ENCODE measurements around the gene LENEP.

The LENEP gene

DNA sequence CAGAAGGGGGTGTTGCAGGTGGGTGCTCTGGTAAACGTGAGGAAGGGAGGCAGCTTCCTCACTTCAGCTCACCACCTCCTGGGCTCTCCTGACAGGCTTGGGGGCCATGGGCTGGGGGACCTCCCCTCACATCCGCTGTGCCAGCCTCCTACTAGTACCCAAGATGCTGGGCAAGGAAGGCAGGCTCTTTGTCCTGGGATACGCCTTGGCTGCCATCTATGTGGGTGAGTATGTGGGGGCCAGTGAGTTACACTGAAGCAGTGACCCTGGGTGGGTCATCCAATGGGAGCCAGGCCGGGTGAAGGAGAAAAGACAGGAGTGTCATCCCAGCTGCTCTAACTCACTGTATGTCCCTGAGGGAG lies 45.9 kb downstream of the LENEP start:
- Histone ChIP-seq H3K9me3 (ENCODE audit: control insufficient read depth, low read length) (no peaks in the 10 kb centered on the region), H3K27ac (ENCODE audit: insufficient read depth, low read depth, low read length, poor library complexity, severe bottlenecking) (no peak overlapping the region), H3K36me3 (ENCODE audit: control insufficient read depth, insufficient read depth, low read length) (no peaks in the 10 kb centered on the region), H3K4me1 (ENCODE audit: control insufficient read depth, insufficient read depth, low read length) (peaks cover under 1% of the 10 kb centered on the region), H3K27me3 (ENCODE audit: control insufficient read depth, insufficient read depth, low read length, poor library complexity, severe bottlenecking) (no peaks in the 10 kb centered on the region), H3K4me3 (ENCODE audit: insufficient read depth, low read depth, low read length) (no peak overlapping the region)
- 85 to 86% methylated on average over 4 of the region's 4 CpGs for WGBS, 2 experiments

DNA sequence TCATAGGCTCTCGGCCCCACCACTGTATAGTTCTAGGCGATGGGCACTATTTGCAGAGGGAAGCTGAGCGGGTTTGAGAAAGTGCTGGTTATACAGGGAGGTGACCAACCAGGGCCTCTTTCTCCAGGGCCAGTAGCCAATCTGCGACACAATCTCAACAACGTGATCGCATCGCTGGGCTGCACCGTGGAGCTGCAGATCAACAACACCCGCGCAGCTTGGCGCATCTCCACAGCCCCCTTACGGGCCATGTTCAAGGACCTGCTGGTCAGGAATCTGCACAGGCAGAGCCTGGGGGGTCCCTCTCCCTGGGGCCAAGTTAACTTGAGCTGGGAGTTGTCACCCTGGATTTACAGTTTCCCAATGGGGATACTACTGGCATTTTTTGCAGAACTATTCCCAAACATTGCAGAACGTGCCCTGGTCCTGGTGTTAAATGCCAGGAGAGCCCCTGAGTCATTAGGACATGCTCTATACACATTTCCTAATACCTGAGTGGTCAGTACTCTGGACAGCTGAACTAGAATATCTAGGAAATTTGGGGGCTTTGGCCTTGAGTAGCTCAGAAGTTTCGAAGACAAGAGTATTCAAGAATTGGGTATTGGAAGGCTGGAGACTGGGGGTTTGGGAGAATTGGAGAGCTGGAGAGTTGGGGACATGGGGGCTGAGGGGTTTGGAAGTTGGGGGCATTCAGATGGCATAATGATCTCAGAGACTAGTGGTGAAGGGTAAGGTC lies 47.1 kb downstream of the LENEP start:
- no peak overlapping the region for H3K4me3 ChIP-seq (ENCODE audit: insufficient read depth, low read depth, low read length)
- WGBS, 2 experiments = 94 to 95% methylated on average over 14 of the region's 14 CpGs
- H3K9me3 ChIP-seq (ENCODE audit: control insufficient read depth, low read length) = no peaks in the 10 kb centered on the region
- H3K4me1 ChIP-seq (ENCODE audit: control insufficient read depth, insufficient read depth, low read length) = peaks cover 9% of the 10 kb centered on the region
- H3K27me3 ChIP-seq (ENCODE audit: control insufficient read depth, insufficient read depth, low read length, poor library complexity, severe bottlenecking) = no peaks in the 10 kb centered on the region
- no peaks in the 10 kb centered on the region for H3K36me3 ChIP-seq (ENCODE audit: control insufficient read depth, insufficient read depth, low read length)
- no peak overlapping the region for H3K27ac ChIP-seq (ENCODE audit: insufficient read depth, low read depth, low read length, poor library complexity, severe bottlenecking)

DNA sequence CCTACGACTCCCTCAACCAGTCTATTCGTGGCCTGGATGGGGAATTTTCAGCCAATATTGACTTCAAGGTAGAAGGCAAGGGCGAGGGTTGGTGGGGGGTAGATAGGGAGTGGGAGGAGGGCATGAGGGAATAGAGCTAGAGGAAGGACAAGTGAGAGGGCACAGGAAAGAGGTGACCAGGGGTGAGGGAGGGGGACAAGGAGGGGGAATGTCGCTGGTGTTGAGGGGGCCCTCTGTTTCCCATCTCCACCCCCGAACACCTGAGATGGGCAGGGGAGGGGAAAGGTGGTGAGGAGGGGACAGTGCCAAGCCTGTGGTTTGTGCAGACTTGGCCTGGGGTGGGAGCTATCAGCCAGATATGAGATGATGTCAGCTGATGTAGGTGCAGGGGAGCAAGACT lies 49.4 kb downstream of the LENEP start:
- Histone ChIP-seq H3K4me3 (ENCODE audit: insufficient read depth, low read depth, low read length) (no peak overlapping the region), H3K4me1 (ENCODE audit: control insufficient read depth, insufficient read depth, low read length) (peaks cover 15% of the 10 kb centered on the region), H3K27me3 (ENCODE audit: control insufficient read depth, insufficient read depth, low read length, poor library complexity, severe bottlenecking) (no peaks in the 10 kb centered on the region), H3K27ac (ENCODE audit: insufficient read depth, low read depth, low read length, poor library complexity, severe bottlenecking) (no peak overlapping the region), H3K9me3 (ENCODE audit: control insufficient read depth, low read length) (no peaks in the 10 kb centered on the region), H3K36me3 (ENCODE audit: control insufficient read depth, insufficient read depth, low read length) (no peaks in the 10 kb centered on the region)
- 90% methylated on average over 5 of the region's 5 CpGs for WGBS, 2 experiments

DNA sequence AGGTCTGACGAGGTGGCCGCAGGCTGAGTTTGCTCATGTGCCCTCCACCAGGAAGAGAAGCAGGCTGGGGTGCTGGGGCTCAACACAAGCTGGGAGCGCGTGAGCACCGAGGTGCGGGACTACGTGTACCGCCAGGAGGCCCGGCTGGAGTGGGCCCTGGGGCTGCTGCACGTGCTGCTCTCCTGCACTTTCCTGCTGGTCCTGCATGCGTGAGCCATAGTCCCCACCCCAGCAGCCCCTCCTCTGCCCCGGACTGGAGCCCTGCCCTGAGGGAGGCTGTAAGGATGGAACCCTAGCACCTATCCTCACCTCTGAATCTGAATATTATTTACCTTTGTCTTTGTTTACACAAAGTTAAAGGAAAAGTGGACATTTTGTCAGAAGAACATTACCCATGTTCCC lies 49.9 kb downstream of the LENEP start:
- Histone ChIP-seq H3K4me3 (ENCODE audit: insufficient read depth, low read depth, low read length) (no peak overlapping the region), H3K4me1 (ENCODE audit: control insufficient read depth, insufficient read depth, low read length) (peaks cover 17% of the 10 kb centered on the region), H3K36me3 (ENCODE audit: control insufficient read depth, insufficient read depth, low read length) (no peaks in the 10 kb centered on the region), H3K9me3 (ENCODE audit: control insufficient read depth, low read length) (no peaks in the 10 kb centered on the region), H3K27ac (ENCODE audit: insufficient read depth, low read depth, low read length, poor library complexity, severe bottlenecking) (no peak overlapping the region), H3K27me3 (ENCODE audit: control insufficient read depth, insufficient read depth, low read length, poor library complexity, severe bottlenecking) (no peaks in the 10 kb centered on the region)
- WGBS, 2 experiments = 81% methylated on average over 12 of the region's 12 CpGs

DNA sequence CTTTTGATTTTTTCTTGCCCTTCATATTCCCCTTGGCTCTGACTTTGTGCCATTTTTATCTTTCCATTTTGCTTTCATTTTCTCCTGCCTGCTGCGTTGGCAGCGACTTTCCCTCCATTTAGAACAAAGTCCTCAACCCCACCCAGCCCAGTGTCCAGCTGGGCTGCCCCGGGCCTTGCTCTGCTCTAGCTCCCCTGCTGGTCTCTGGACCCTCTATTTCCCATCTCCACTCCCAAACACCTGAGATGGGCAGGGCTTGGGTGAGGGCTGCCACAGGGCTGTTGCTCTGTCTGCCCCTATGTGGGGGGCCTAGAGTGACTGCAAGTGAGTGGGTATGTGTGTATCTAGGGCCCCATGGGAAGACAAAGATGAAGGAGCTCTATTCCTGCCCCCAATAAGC lies 50.4 kb downstream of the LENEP start:
- Histone ChIP-seq H3K27me3 (ENCODE audit: control insufficient read depth, insufficient read depth, low read length, poor library complexity, severe bottlenecking) (no peaks in the 10 kb centered on the region), H3K27ac (ENCODE audit: insufficient read depth, low read depth, low read length, poor library complexity, severe bottlenecking) (no peak overlapping the region)
- 86 to 90% methylated on average over 3 of the region's 3 CpGs for WGBS, 2 experiments

More for the DNA sequence above, 50.4 kb downstream of the LENEP start:
- Histone ChIP-seq H3K4me1 (ENCODE audit: control insufficient read depth, insufficient read depth, low read length) (peaks cover 20% of the 10 kb centered on the region), H3K36me3 (ENCODE audit: control insufficient read depth, insufficient read depth, low read length) (no peaks in the 10 kb centered on the region), H3K9me3 (ENCODE audit: control insufficient read depth, low read length) (no peaks in the 10 kb centered on the region), H3K4me3 (ENCODE audit: insufficient read depth, low read depth, low read length) (no peak overlapping the region)

All from ectodermal cell (in vitro differentiated cells).